Heart left ventricle (tissue), 13 donors: ENCODE results near the gene MYH11.

Experiments
- CTCF ChIP-seq, 12 donors: fragments of 200-600 bp; sonication (generic) in 4 of 12; IDR thresholded peaks; one replicate each; pipeline versions ENCODE4 v1.5.0 to v1.8.0; 2018 to 2022; ENCODE audit warnings: antibody characterized with exemption in 12 of 12, mild to moderate bottlenecking in 5 of 12
- POLR2A ChIP-seq, 2 donors: fragments of 450-650 bp; IDR thresholded peaks; one replicate each; pipeline ENCODE4 v1.6.1; 2017; ENCODE audit warnings: antibody characterized with exemption in 2 of 2, mild to moderate bottlenecking in 2 of 2, moderate library complexity in 2 of 2
- donor health status: ischemic (EF 13 %, LVEDD 7.1; RV severe dilation, severe dysfunction).
- donor health status: DM: no; HTN: yes; CAD: no.
- donor health status: DM: no; HTN: no; CAD: no.
- donor health status: ischemic (EF 25% LVEDD 6.9; RV normal size, moderate dysfunction).
- donor health status: ischemic (EF 25% LVEDD 5.7; RV mildly dilated, moderate dysfunction).
- donor health status: ischemic (EF 35%, LVEDD 5.7; RV mildly dilated, moderate dysfunction).
- donor health status: nonischemic (EF 11% LVEDD 7.7; RV severe dilation, severe dysfunction).
- donor health status: DM: yes; HTN: yes; CAD: no.
- donor health status: PGD.
- donor health status: ischemic (EF 29% LVEDD 5.4; RV normal size, mild dysfunction).
- donor health status: nonischemic (EF 23%, LVEDD 6.1; RV moderate dilation, normal function).

- no peak for TF ChIP-seq CTCF (IDR thresholded peaks at IDR 0.05)
- no peak for TF ChIP-seq POLR2A (IDR thresholded peaks at IDR 0.05)
Observed at GRCh38 chr16:15716694-15717447, 140.0 kb downstream of the MYH11 start.
